Upper lobe of left lung (tissue), 6 donors: ENCODE data around the gene TCF12. TPM values are rescaled to one million over a fixed set of nuclear protein-coding genes. Genes with fewer than 3 reads are reported as not detected.

Source experiments
- ATAC-seq, 2 donors: fragments of 200-7000 bp; cut with Tn5 transposase; one replicate each; pipeline ENCODE4 v1.9.1; 2022; ENCODE audit warnings: mild to moderate bottlenecking in 2 of 2, moderate library complexity in 2 of 2; ENCODE audit not compliant: low FRiP score in 2 of 2
- DNase-seq, 2 donors: peaks; one replicate each; pipeline ENCODE4 v3.0.0-alpha.2; 2019 to 2020
- H3K27ac ChIP-seq, 4 donors: fragments of 200-600 bp; sonication (generic); one replicate each; pipeline ENCODE4 v1.5.1; 2016 to 2019
- H3K27me3 ChIP-seq, 4 donors: fragments of 200-600 bp; sonication (generic); one replicate each; pipeline ENCODE4 v1.5.1; 2017 to 2019
- H3K36me3 ChIP-seq, 4 donors: fragments of 200-600 bp; sonication (generic); one replicate each; pipeline ENCODE4 v1.5.1; 2016 to 2019
- H3K4me1 ChIP-seq, 4 donors: fragments of 200-600 bp; sonication (generic); one replicate each; pipeline ENCODE4 v1.5.1; 2018 to 2019
- H3K4me3 ChIP-seq, 4 donors: fragments of 200-600 bp; sonication (generic); one replicate each; pipeline ENCODE4 v1.5.1; 2017 to 2019; ENCODE audit warnings: mild to moderate bottlenecking in 2 of 4, moderate library complexity in 1 of 4
- H3K9me3 ChIP-seq, 4 donors: fragments of 200-600 bp; sonication (generic); one replicate each; pipeline ENCODE4 v1.5.1; 2018 to 2019
- CTCF ChIP-seq, 6 experiments: fragments of 450-650 bp in 4 of 6; fragments of 200-600 bp in 2 of 6; sonication (generic) in 2 of 6; IDR thresholded peaks; one replicate each; pipeline ENCODE4 v1.5.1; 2016 to 2019; ENCODE audit warnings: antibody characterized with exemption in 6 of 6
- EP300 ChIP-seq, 4 donors: sonication (generic); formaldehyde crosslinking; IDR thresholded peaks; one replicate each; pipeline ENCODE4 v1.5.1; 2017; ENCODE audit warnings: antibody characterized with exemption in 4 of 4, control low read depth in 2 of 4
- POLR2A ChIP-seq, 4 donors: fragments of 450-650 bp; IDR thresholded peaks; one replicate each; pipeline ENCODE4 v1.5.1; 2016 to 2017; ENCODE audit warnings: antibody characterized with exemption in 4 of 4, mild to moderate bottlenecking in 2 of 4
- POLR2AphosphoS5 ChIP-seq, 2 donors: sonication (generic); formaldehyde crosslinking; IDR thresholded peaks; one replicate each; pipeline ENCODE4 v1.5.1; 2017; ENCODE audit warnings: antibody characterized with exemption in 2 of 2
- WGBS, 2 donors: methylation state at CpG; one replicate each; pipeline ENCODE4 v1.1.5; 2017 to 2018; 5-methylcytosine and 5-hydroxymethylcytosine counted together
- total RNA-seq, 6 donors: library from RNA; depleted of rRNA in 4 of 6; stranded (reverse); fragments of >200 nt in 4 of 6; gene quantifications; one replicate each; pipeline versions ENCODE4 v1.1.0 to v1.2.1, GENCODE V29; 2016 to 2021
- donor health status: DM: no; HTN: no; CAD: no; lungs with moderate emphysema.
- donor health status: DM: no; HTN: yes; CAD: no; lungs with severe emphysema.

Gene TCF12
- total RNA-seq, 6 donors from 2014 or later = 74.5 to 257 (median 103) TPM

DNA sequence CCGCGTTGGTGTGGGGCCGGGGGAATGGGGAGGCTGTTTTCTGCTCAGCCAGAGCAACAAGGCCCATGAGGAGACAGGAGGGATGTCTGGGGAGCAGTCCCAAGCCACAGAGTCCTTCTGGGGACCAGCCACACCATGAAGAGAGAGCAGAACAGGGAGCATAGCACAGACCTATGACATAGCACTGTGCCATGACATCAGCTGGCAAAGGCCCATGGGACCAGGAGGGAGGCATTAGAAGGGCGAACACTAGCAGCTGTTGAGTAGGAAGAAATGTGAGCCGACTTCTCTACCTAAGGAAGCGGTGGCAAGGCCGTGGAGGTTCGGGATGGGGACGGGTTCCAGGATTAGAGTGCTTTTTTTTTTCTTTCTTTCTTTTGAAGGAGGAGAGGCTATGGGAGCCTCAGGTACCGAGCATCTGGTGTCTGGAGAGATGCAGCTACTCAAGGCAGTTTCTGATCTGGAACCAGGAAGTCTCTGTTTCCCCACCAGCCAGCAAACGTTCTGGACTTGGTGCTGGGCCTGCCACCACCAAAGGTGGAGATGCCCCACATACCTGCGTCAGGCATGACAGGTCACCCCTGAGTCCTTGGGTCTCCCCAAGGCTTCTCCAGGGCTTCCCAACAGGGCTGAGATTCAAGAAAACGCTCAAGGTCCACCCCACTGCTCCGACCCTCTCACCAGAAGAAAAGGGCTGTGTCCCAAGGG is 380.6 kb downstream of the TCF12 start:
- WGBS, 2 donors = 88 to 94% methylated on average over 13 to 14 of the region's 14 CpGs
- TF ChIP-seq CTCF (IDR thresholded peaks at IDR 0.05) (no peak), POLR2A (IDR thresholded peaks at IDR 0.05) (no peak), POLR2AphosphoS5 (IDR thresholded peaks at IDR 0.05) (no peak)
- Histone ChIP-seq H3K4me3 (no peak overlapping the region), H3K9me3 (no peaks in the 10 kb centered on the region), H3K27ac (no peak overlapping the region), H3K4me1 (peaks cover 0 to 11% (median 4%) of the 10 kb centered on the region in 4 donors), H3K36me3 (no peaks in the 10 kb centered on the region), H3K27me3 (no peaks in the 10 kb centered on the region)
- no peak for ATAC-seq
- no peak for DNase-seq

GRCh38 chr15:57301307-57301706 is 382.9 kb downstream of the TCF12 start:
- no peaks in the 10 kb centered on the region for H3K9me3 ChIP-seq
- no peak for DNase-seq
- WGBS, 2 donors = 68 to 80% methylated on average over 4 of the region's 4 CpGs
- no peak overlapping the region for H3K27ac ChIP-seq
- peaks cover 6 to 16% (median 7%) of the 10 kb centered on the region in 4 donors for H3K4me1 ChIP-seq
- no peaks in the 10 kb centered on the region for H3K36me3 ChIP-seq
- H3K4me3 ChIP-seq = no peak overlapping the region
- ATAC-seq = no peak
- TF ChIP-seq POLR2AphosphoS5 (IDR thresholded peaks at IDR 0.05) = no peak
- no peak for TF ChIP-seq POLR2A (IDR thresholded peaks at IDR 0.05)
- TF ChIP-seq CTCF (IDR thresholded peaks at IDR 0.05) = no peak
- TF ChIP-seq EP300 (IDR thresholded peaks at IDR 0.05) = no peak
- H3K27me3 ChIP-seq = no peaks in the 10 kb centered on the region

DNA sequence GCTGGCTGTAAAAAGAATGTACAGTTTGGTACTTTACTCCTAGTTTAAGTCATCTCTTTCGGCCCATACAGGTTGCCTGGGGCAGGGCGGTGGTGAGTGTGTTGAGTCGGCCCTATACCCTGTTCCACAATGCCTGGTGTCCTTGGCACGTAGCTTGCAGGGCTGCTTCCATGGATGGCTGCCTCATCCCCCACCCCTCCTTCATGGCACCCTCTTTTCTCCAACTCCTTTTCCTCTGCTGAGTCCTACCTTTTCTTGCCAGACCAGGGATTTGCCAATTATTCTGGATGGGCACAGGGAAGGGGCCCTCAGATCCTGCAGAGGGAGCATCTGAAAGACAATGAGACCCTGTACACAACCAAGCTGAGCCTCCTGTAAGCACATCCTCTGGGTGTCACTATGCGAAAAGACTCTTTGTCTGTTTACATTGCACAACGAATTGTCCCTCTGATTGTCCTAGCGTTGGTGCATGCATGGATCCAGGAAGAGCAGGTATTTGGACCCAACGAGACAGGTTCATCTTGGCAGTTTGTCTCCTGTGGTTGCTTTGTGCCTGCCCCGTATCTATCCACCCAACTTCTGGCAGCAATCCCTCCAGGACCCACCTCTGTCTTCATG is 384.3 kb downstream of the TCF12 start:
- Histone ChIP-seq H3K27ac (no peak overlapping the region), H3K9me3 (no peaks in the 10 kb centered on the region), H3K4me3 (no peak overlapping the region), H3K27me3 (no peaks in the 10 kb centered on the region), H3K36me3 (no peaks in the 10 kb centered on the region), H3K4me1 (peaks cover 13 to 30% (median 20%) of the 10 kb centered on the region in 4 donors)
- 70 to 73% methylated on average over 9 of the region's 9 CpGs for WGBS, 2 donors
- no peak for DNase-seq
- no peak for ATAC-seq
- TF ChIP-seq CTCF (IDR thresholded peaks at IDR 0.05) = no peak
- no peak for TF ChIP-seq EP300 (IDR thresholded peaks at IDR 0.05)
- TF ChIP-seq POLR2AphosphoS5 (IDR thresholded peaks at IDR 0.05) = no peak
- no peak for TF ChIP-seq POLR2A (IDR thresholded peaks at IDR 0.05)

DNA sequence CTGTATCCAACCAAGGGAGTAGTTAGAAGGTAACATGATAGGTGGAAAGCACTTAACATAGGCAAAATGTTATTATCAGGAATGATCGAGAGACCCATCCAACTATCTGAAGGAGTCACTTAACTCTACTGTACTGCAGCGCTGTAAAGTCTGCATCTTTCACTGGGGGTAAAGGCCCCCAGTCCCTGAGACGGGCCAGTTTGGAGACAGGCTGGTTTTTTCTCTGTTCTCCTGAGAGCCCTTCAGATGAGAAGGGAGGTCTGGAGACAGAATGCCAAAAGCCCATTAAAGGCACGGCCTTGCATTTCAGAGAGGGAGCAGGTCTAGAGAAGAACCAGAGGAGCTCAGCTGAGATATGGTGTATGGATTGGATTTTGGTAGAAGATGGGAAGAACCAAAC is 386.6 kb downstream of the TCF12 start:
- Histone ChIP-seq H3K27ac (no peak overlapping the region), H3K27me3 (no peaks in the 10 kb centered on the region), H3K4me1 (peaks cover 8 to 21% (median 19%) of the 10 kb centered on the region in 4 donors), H3K9me3 (no peaks in the 10 kb centered on the region), H3K4me3 (no peak overlapping the region), H3K36me3 (no peaks in the 10 kb centered on the region)
- no peak for ATAC-seq
- TF ChIP-seq CTCF (IDR thresholded peaks at IDR 0.05) (no peak), POLR2AphosphoS5 (IDR thresholded peaks at IDR 0.05) (no peak), EP300 (IDR thresholded peaks at IDR 0.05) (no peak), POLR2A (IDR thresholded peaks at IDR 0.05) (no peak)
- DNase-seq = no peak
- 75 to 78% methylated on average over 4 of the region's 4 CpGs for WGBS, 2 donors
